GM18907 (cell line): ENCODE results near the gene INHBC.
"Not testable (repeated sequence)": the region's sequence is repeated elsewhere in the genome, so short reads cannot be mapped to it uniquely, and the experiment has no call there.

Experiments
- ATAC-seq: cut with Tn5 transposase; IDR thresholded peaks from one replicate; pipeline ENCODE4 v1.9.1; 2021; ENCODE audit warnings: mild to moderate bottlenecking, moderate library complexity; ENCODE audit not compliant: unreplicated experiment

Gene INHBC

DNA sequence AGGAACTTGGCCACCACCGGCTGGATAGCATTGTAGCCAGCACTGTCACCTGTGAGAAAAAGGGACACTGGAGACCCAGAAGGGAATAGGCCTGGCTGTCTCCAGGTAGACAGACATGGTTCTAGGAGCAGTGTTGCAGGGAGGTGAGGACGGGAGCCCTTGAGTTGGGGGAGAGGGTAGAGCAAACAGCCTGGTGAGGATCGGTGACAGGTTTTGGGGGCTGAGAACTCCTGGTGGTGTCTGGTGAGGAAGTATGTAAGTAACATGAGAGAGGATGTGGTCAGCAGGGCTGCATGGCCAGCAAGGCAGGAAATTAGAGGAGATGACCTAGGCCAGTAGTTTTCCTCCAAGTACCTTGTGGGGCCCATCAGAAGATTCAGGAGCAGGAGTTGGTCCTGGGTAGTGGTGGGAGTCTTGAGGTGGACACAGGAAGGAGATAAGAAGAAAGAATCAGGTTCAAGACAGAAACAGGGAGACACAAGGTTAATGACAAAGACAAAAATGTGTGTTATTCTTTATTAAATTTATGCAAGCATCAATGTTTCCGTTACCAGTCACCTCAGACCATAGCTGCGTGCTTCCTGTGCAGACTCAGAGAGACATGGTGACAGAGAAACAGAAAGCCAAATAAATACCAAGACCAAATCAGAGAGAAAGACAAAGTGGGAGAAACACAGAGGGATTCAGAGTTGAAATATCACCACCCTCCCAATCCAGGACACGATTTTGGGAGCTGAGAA is 45.0 kb downstream of the INHBC start, which contains the start of gene ARHGAP9:
Gene ARHGAP9 (minus strand): TSS at position 491 of the 740 bp plus-strand sequence. CDS start 460 bp downstream, at position 31.
- no peak for ATAC-seq

DNA sequence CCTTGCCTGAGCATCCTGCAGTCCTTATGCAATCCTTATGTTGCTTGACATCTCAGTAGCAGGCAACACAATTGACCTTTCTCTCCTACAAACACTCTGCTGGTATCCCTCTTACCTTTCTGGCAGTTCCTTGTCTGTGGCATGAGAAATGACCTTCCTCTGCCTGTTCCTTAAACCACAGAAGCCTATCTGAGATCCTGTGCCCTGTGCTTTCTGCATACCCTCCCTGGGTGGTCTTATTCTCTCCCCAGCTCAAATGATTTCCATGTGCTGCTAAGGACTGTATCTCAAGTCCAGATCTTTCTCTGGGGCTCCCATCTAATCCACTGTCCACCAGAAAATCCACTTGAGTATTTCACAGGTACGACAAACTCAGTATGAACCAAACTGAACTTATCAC is 47.1 kb downstream of the INHBC start:
- no peak for ATAC-seq

- ATAC-seq = no peak
Measured at GRCh38 chr12:57483466-57483865, 48.9 kb downstream of the INHBC start.

DNA sequence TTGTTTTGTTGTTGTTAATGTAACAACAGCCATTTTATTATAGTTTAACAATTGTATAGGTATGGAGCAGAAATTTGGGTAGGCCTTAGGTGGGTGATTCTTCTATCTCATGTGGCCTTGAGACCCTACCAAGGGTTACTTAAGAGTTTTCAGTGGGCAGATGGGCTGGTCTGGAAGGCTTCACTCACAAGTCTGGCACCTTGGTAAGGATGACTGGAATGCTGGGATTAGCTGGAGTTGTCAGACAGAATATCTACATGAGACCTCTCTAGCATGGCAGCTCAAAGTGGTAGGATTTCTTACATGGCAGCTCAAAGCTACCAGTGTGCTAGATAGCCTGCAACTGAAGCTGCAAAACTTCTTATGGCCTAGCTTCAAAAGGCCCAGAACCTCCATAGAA is 51.1 kb downstream of the INHBC start:
- no peak for ATAC-seq

DNA sequence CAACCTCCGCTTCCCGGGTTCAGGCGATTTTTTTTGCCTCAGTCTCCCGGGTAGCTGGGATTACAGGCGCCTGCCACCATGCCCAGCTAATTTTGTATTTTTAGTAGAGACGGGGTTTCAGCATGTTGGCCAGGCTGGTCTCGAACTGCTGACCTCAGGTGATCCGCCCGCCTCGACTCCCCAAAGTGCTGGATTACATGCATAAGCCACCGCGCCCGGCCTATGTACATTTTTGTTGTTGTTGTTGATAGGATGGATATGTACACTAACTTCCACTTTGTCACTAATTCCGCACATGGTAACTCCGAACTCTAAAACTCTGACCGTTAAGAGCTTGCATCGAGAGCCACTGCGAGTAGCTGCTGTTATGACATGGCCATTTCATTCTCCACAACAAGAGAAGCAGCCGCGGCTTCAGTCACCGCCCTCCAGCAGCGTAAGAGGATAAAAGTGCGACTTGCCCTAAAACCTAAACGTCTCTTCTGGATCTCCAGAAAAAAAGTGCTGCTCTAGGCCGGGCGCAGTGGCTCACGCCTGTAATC is 52.5 kb downstream of the INHBC start:
- no peak for ATAC-seq

DNA sequence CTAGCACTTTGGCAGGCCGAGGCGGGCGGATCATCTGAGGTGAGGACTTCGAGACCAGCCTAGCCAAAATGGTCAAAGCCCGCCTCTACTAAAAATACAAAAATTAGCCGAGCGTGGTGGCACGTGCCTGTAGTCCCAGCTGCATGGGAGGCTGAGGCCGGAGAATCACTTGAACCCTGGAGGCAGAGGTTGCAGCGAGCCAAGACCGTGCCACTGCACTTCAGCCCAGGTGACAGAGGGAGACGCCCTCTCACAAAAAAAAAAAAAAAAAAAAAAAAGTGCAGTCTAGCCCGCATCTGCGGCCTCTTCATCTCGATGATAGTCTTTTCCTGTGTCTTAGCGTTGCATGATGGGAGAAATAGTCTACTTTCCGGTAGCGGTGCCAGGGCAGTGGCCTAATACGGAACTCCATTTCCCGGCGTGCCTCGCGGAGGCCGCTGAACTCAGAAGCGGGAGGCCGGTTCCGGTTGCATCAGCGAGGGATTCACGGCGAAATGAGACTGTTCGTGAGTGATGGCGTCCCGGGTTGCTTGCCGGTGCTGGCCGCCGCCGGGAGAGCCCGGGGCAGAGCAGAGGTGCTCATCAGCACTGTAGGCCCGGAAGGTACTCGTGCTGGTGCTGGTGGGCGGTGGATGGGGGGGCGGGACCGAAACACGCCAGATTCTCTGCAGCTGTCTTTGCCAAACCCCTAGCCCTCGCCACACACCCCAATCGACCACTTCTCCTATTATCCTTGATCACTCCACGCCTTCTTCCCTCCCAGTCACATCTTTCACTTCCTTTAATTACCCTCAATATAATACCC is 53.2 kb downstream of the INHBC start, which contains the start of gene MARS1:
Gene MARS1 (plus strand): TSS at position 472 of the 805 bp plus-strand sequence. CDS start 23 bp downstream, at position 495.
- peak; percentile 96 for ATAC-seq

GRCh38 chr12:57488402-57489156 is 54.0 kb downstream of the INHBC start:
- no peak for ATAC-seq

DNA sequence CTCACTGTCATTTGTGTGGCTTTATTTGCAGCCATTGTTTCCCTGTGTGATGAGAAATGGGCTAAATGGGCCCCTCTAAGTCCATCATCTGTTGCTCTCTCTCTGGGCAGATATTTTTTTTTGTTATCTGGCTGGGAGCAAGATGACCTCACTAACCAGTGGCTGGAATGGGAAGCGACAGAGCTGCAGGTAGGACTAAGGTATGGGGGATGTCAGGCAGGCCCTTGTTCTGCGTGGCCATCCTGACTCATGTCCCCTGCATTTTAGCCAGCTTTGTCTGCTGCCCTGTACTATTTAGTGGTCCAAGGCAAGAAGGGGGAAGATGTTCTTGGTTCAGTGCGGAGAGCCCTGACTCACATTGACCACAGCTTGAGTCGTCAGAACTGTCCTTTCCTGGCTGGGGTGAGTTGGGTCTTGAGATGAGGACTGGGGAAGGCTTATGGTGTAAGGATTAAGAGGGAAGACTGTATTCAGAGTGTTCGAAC is 54.6 kb downstream of the INHBC start:
- ATAC-seq = no peak

GRCh38 chr12:57490126-57490525 is 55.5 kb downstream of the INHBC start:
- no peak for ATAC-seq

- no peak for ATAC-seq
Measured at GRCh38 chr12:57491393-57492280, 57.1 kb downstream of the INHBC start.

GRCh38 chr12:57495051-57495701 is 60.6 kb downstream of the INHBC start:
- ATAC-seq = not testable (repeated sequence)

DNA sequence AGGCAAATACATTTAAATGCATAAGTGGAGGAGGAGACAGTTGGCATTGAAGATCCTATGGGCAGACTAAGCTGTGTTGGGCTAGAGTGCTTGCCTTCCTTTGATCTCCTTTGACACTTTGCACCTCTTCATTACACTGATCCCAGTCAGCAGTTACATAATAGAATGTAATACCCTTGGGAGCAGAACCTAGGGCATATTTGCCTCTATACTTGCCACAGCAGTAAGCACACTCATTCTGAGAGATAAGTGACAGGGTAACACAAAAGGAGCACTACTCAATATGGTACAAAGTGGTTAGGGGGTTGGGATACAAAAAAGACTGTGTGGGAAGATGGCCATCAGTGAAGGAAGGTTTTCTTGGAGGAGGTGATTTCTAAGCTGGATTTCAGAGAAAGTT is 62.2 kb downstream of the INHBC start:
- ATAC-seq = no peak

- ATAC-seq = no peak
Measured at GRCh38 chr12:57497223-57498131, 62.9 kb downstream of the INHBC start.

- no peak for ATAC-seq
Measured at GRCh38 chr12:57498132-57498502, 63.5 kb downstream of the INHBC start.

DNA sequence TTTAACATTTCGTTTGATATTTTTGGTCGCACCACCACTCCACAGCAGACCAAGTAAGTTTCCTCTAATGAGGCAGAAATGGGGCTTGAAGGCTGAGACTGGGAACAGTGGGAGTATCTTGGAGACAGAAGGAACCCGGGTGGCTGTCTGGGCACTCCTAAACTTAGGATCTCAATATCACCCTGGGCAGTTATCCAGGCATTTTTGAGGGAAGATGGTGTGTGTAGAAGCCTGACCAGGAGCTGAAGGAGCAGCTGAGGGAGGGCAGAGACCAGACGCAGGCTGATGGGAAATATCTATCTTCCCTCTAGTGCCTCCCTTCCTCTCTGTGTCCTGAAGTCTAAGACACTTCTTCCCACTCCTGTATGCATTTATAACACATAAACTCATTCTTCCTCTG is 64.0 kb downstream of the INHBC start:
- no peak for ATAC-seq

DNA sequence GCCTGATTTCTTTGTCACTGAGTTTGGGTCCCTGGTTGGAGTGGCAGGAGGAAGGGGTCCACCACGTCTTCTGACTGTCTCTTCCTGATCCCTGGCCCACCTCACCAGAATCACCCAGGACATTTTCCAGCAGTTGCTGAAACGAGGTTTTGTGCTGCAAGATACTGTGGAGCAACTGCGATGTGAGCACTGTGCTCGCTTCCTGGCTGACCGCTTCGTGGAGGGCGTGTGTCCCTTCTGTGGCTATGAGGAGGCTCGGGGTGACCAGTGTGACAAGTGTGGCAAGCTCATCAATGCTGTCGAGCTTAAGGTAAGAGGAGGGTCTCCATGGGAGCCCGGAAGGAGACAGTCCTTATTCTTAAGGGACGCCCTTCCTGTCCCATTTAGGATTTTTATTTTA is 65.6 kb downstream of the INHBC start:
- ATAC-seq = no peak
